ENCODE data around the gene RBFOX1.

RBFOX1 gene

GRCh38 chr16:7547736-7548135, 215.1 kb downstream of the RBFOX1 start:
- H3K27ac ChIP-seq (replicated peaks; ENCODE audit: low read length), result no peak overlapping the region
- no peak overlapping the region for H3K4me2 ChIP-seq (ENCODE audit: insufficient read depth, low read length, poor library complexity, severe bottlenecking)
- no peak overlapping the region for H3K14ac ChIP-seq (ENCODE audit: low read length)
- no peak overlapping the region for H3K18ac ChIP-seq (ENCODE audit: low read length)
- H3K9me3 ChIP-seq (replicated peaks in 1 of 2; ENCODE audit: control insufficient read depth in 2 of 2, insufficient read depth in 1 of 2, low read depth in 1 of 2, low read length in 2 of 2), result no peaks in the 10 kb centered on the region
- H2BK12ac ChIP-seq (ENCODE audit: low read length), result no peak overlapping the region
- H2AFZ ChIP-seq (ENCODE audit: low read length), result no peak overlapping the region
- H2BK15ac ChIP-seq (ENCODE audit: low read length), result no peak overlapping the region
- no peaks in the 10 kb centered on the region for H3K36me3 ChIP-seq (replicated peaks in 1 of 2; ENCODE audit: control insufficient read depth in 2 of 2, insufficient read depth in 2 of 2, low read length in 2 of 2)
- no peaks in the 10 kb centered on the region for H3K27me3 ChIP-seq (ENCODE audit: control insufficient read depth in 3 of 3, insufficient read depth in 3 of 3, low read depth in 1 of 3, low read length in 3 of 3)
- no peak overlapping the region for H2BK120ac ChIP-seq (ENCODE audit: low read depth, low read length)
- WGBS, 2 donors (ENCODE audit: extremely low coverage in 2 of 2, insufficient read length in 2 of 2, insufficient replicate concordance in 1 of 2), result no CpG with 5 or more reads among the region's 4 CpGs
- H4K91ac ChIP-seq (ENCODE audit: low read depth, low read length, poor library complexity), result no peak overlapping the region
- no peak overlapping the region for H2AK5ac ChIP-seq (ENCODE audit: low read depth, low read length)
- DNase-seq (ENCODE audit: low spot score), result no peak
- H4K8ac ChIP-seq (ENCODE audit: low read depth, low read length), result no peak overlapping the region
- H3K9ac ChIP-seq (ENCODE audit: low read depth, low read length, poor library complexity), result no peak overlapping the region
- H3K4ac ChIP-seq (ENCODE audit: low read length), result no peak overlapping the region
- no peak overlapping the region for H3K23ac ChIP-seq (ENCODE audit: low read depth, low read length, poor library complexity)
- H2BK5ac ChIP-seq (ENCODE audit: low read length), result no peak overlapping the region
- no peak overlapping the region for H3K4me3 ChIP-seq (ENCODE audit: low read length in 2 of 2)
- no peaks in the 10 kb centered on the region for H3K79me1 ChIP-seq (ENCODE audit: low read depth, low read length)
- H3K4me1 ChIP-seq (ENCODE audit: control insufficient read depth in 2 of 2, insufficient read depth in 1 of 2, low read depth in 1 of 2, low read length in 2 of 2), result peaks cover 0 to 7% of the 10 kb centered on the region in 2 donors

- no peak overlapping the region for H3K4ac ChIP-seq (ENCODE audit: low read length)
- no peaks in the 10 kb centered on the region for H3K27me3 ChIP-seq (ENCODE audit: control insufficient read depth in 3 of 3, insufficient read depth in 3 of 3, low read depth in 1 of 3, low read length in 3 of 3)
- no peak overlapping the region for H2AFZ ChIP-seq (ENCODE audit: low read length)
- no peak overlapping the region for H3K23ac ChIP-seq (ENCODE audit: low read depth, low read length, poor library complexity)
- no peak overlapping the region for H2BK120ac ChIP-seq (ENCODE audit: low read depth, low read length)
- H3K9ac ChIP-seq (ENCODE audit: low read depth, low read length, poor library complexity), result no peak overlapping the region
- DNase-seq (ENCODE audit: low spot score), result no peak
- H3K4me1 ChIP-seq (ENCODE audit: control insufficient read depth in 2 of 2, insufficient read depth in 1 of 2, low read depth in 1 of 2, low read length in 2 of 2), result peaks cover 0 to 7% of the 10 kb centered on the region in 2 donors
- no peak overlapping the region for H4K8ac ChIP-seq (ENCODE audit: low read depth, low read length)
- H3K18ac ChIP-seq (ENCODE audit: low read length), result no peak overlapping the region
- WGBS, 2 donors (ENCODE audit: extremely low coverage in 2 of 2, insufficient read length in 2 of 2, insufficient replicate concordance in 1 of 2), result no CpG with 5 or more reads among the region's 4 CpGs
- no peak overlapping the region for H3K4me2 ChIP-seq (ENCODE audit: insufficient read depth, low read length, poor library complexity, severe bottlenecking)
- H3K14ac ChIP-seq (ENCODE audit: low read length), result no peak overlapping the region
- H3K79me1 ChIP-seq (ENCODE audit: low read depth, low read length), result no peaks in the 10 kb centered on the region
- no peaks in the 10 kb centered on the region for H3K36me3 ChIP-seq (replicated peaks in 1 of 2; ENCODE audit: control insufficient read depth in 2 of 2, insufficient read depth in 2 of 2, low read length in 2 of 2)
- H2AK5ac ChIP-seq (ENCODE audit: low read depth, low read length), result no peak overlapping the region
- H2BK5ac ChIP-seq (ENCODE audit: low read length), result no peak overlapping the region
- H4K91ac ChIP-seq (ENCODE audit: low read depth, low read length, poor library complexity), result no peak overlapping the region
- H3K27ac ChIP-seq (replicated peaks; ENCODE audit: low read length), result no peak overlapping the region
- no peak overlapping the region for H2BK15ac ChIP-seq (ENCODE audit: low read length)
- no peaks in the 10 kb centered on the region for H3K9me3 ChIP-seq (replicated peaks in 1 of 2; ENCODE audit: control insufficient read depth in 2 of 2, insufficient read depth in 1 of 2, low read depth in 1 of 2, low read length in 2 of 2)
- H3K4me3 ChIP-seq (ENCODE audit: low read length in 2 of 2), result no peak overlapping the region
- H2BK12ac ChIP-seq (ENCODE audit: low read length), result no peak overlapping the region
These were observed 216.2 kb downstream of the RBFOX1 start for GRCh38 chr16:7548796-7549318.

GRCh38 chr16:7550096-7550495, 217.5 kb downstream of the RBFOX1 start:
- DNase-seq (ENCODE audit: low spot score), result no peak
- Histone ChIP-seq H3K23ac (ENCODE audit: low read depth, low read length, poor library complexity) (no peak overlapping the region), H2BK120ac (ENCODE audit: low read depth, low read length) (no peak overlapping the region), H4K8ac (ENCODE audit: low read depth, low read length) (no peak overlapping the region), H3K18ac (ENCODE audit: low read length) (no peak overlapping the region), H2BK15ac (ENCODE audit: low read length) (no peak overlapping the region), H3K9me3 (replicated peaks in 1 of 2; ENCODE audit: control insufficient read depth in 2 of 2, insufficient read depth in 1 of 2, low read depth in 1 of 2, low read length in 2 of 2) (no peaks in the 10 kb centered on the region), H3K27ac (replicated peaks; ENCODE audit: low read length) (no peak overlapping the region), H3K14ac (ENCODE audit: low read length) (no peak overlapping the region), H2AK5ac (ENCODE audit: low read depth, low read length) (no peak overlapping the region), H4K91ac (ENCODE audit: low read depth, low read length, poor library complexity) (no peak overlapping the region), H3K79me1 (ENCODE audit: low read depth, low read length) (no peaks in the 10 kb centered on the region), H2BK12ac (ENCODE audit: low read length) (no peak overlapping the region), H3K36me3 (replicated peaks in 1 of 2; ENCODE audit: control insufficient read depth in 2 of 2, insufficient read depth in 2 of 2, low read length in 2 of 2) (no peaks in the 10 kb centered on the region), H3K4ac (ENCODE audit: low read length) (no peak overlapping the region), H3K4me1 (ENCODE audit: control insufficient read depth in 2 of 2, insufficient read depth in 1 of 2, low read depth in 1 of 2, low read length in 2 of 2) (peaks cover 0 to 5% of the 10 kb centered on the region in 2 donors), H3K27me3 (ENCODE audit: control insufficient read depth in 3 of 3, insufficient read depth in 3 of 3, low read depth in 1 of 3, low read length in 3 of 3) (no peaks in the 10 kb centered on the region), H3K4me3 (ENCODE audit: low read length in 2 of 2) (no peak overlapping the region), H3K9ac (ENCODE audit: low read depth, low read length, poor library complexity) (no peak overlapping the region), H3K4me2 (ENCODE audit: insufficient read depth, low read length, poor library complexity, severe bottlenecking) (no peak overlapping the region), H2BK5ac (ENCODE audit: low read length) (no peak overlapping the region), H2AFZ (ENCODE audit: low read length) (no peak overlapping the region)
- no CpG with 5 or more reads among the region's 7 CpGs for WGBS, 2 donors (ENCODE audit: extremely low coverage in 2 of 2, insufficient read length in 2 of 2, insufficient replicate concordance in 1 of 2)

GRCh38 chr16:7555459-7555858, 222.8 kb downstream of the RBFOX1 start:
- no peak overlapping the region for H2BK5ac ChIP-seq (ENCODE audit: low read length)
- no peaks in the 10 kb centered on the region for H3K9me3 ChIP-seq (replicated peaks in 1 of 2; ENCODE audit: control insufficient read depth in 2 of 2, insufficient read depth in 1 of 2, low read depth in 1 of 2, low read length in 2 of 2)
- H2BK12ac ChIP-seq (ENCODE audit: low read length), result no peak overlapping the region
- H3K9ac ChIP-seq (ENCODE audit: low read depth, low read length, poor library complexity), result no peak overlapping the region
- WGBS, 2 donors (ENCODE audit: extremely low coverage in 2 of 2, insufficient read length in 2 of 2, insufficient replicate concordance in 1 of 2), result no CpG with 5 or more reads among the region's 7 CpGs
- no peak overlapping the region for H3K4me2 ChIP-seq (ENCODE audit: insufficient read depth, low read length, poor library complexity, severe bottlenecking)
- H3K27me3 ChIP-seq (ENCODE audit: control insufficient read depth in 3 of 3, insufficient read depth in 3 of 3, low read depth in 1 of 3, low read length in 3 of 3), result no peaks in the 10 kb centered on the region
- no peak overlapping the region for H3K27ac ChIP-seq (replicated peaks; ENCODE audit: low read length)
- H2AK5ac ChIP-seq (ENCODE audit: low read depth, low read length), result no peak overlapping the region
- no peak overlapping the region for H3K4ac ChIP-seq (ENCODE audit: low read length)
- no peak overlapping the region for H2BK15ac ChIP-seq (ENCODE audit: low read length)
- no peak overlapping the region for H2AFZ ChIP-seq (ENCODE audit: low read length)
- no peak overlapping the region for H2BK120ac ChIP-seq (ENCODE audit: low read depth, low read length)
- DNase-seq (ENCODE audit: low spot score), result no peak
- H3K14ac ChIP-seq (ENCODE audit: low read length), result no peak overlapping the region
- H3K79me1 ChIP-seq (ENCODE audit: low read depth, low read length), result no peaks in the 10 kb centered on the region
- no peak overlapping the region for H3K4me3 ChIP-seq (ENCODE audit: low read length in 2 of 2)
- no peaks in the 10 kb centered on the region for H3K4me1 ChIP-seq (ENCODE audit: control insufficient read depth in 2 of 2, insufficient read depth in 1 of 2, low read depth in 1 of 2, low read length in 2 of 2)
- H4K91ac ChIP-seq (ENCODE audit: low read depth, low read length, poor library complexity), result no peak overlapping the region
- H3K18ac ChIP-seq (ENCODE audit: low read length), result no peak overlapping the region
- H3K36me3 ChIP-seq (replicated peaks in 1 of 2; ENCODE audit: control insufficient read depth in 2 of 2, insufficient read depth in 2 of 2, low read length in 2 of 2), result no peaks in the 10 kb centered on the region
- no peak overlapping the region for H4K8ac ChIP-seq (ENCODE audit: low read depth, low read length)
- H3K23ac ChIP-seq (ENCODE audit: low read depth, low read length, poor library complexity), result no peak overlapping the region
